Measurements from ENCODE around the gene OR1F1. TPM values are rescaled to one million over a fixed set of nuclear protein-coding genes. Genes with fewer than 3 reads are reported as not detected.

OR1F1 gene
- total RNA-seq, 1 donor from 2014 or later: 0.32 TPM

- no peaks in the 10 kb centered on the region for H3K79me2 ChIP-seq (ENCODE audit: insufficient read depth, low read length)
- no peaks in the 10 kb centered on the region for H4K20me1 ChIP-seq (ENCODE audit: insufficient read depth, low read length)
- H3K27me3 ChIP-seq (ENCODE audit: insufficient read depth, low read length): no peaks in the 10 kb centered on the region
- no peak overlapping the region for H3K4me2 ChIP-seq (ENCODE audit: low read length)
- H3K4me3 ChIP-seq (ENCODE audit: insufficient read depth, low read depth, low read length): no peak overlapping the region
- FAIRE-seq (no peak), DNase-seq (ENCODE audit: low read depth) (no peak)
- no peaks in the 10 kb centered on the region for H3K9me3 ChIP-seq (ENCODE audit: insufficient read depth, low read depth, low read length)
- H3K4me1 Mint-ChIP-seq (ENCODE audit: low read depth, unreplicated experiment): no peaks in the 10 kb centered on the region
- no peak overlapping the region for H3K9ac ChIP-seq (ENCODE audit: low read length)
- no peak overlapping the region for H3K4me3 Mint-ChIP-seq (ENCODE audit: unreplicated experiment)
- no peak overlapping the region for H3K27ac ChIP-seq (ENCODE audit: low read depth, low read length)
- H3K36me3 ChIP-seq (ENCODE audit: insufficient read depth, low read length): no peaks in the 10 kb centered on the region
- H3K4me1 ChIP-seq (ENCODE audit: insufficient read depth, low read length): peaks cover 2% of the 10 kb centered on the region
- H2AFZ ChIP-seq (ENCODE audit: low read depth, low read length): no peak overlapping the region
- H3K27me3 Mint-ChIP-seq (ENCODE audit: low read depth, unreplicated experiment): peaks cover 22% of the 10 kb centered on the region
- H3K36me3 Mint-ChIP-seq (ENCODE audit: low read depth, unreplicated experiment): no peaks in the 10 kb centered on the region
- no peak overlapping the region for H3K27ac Mint-ChIP-seq (ENCODE audit: unreplicated experiment)
- TF ChIP-seq CTCF (IDR thresholded peaks at IDR 0.05; ENCODE audit: insufficient read depth, low read depth, low read length) (no peak), EZH2 (IDR thresholded peaks at IDR 0.05; ENCODE audit: insufficient read depth, low read length) (no peak)
- H3K9me3 Mint-ChIP-seq (ENCODE audit: unreplicated experiment): peaks cover 7% of the 10 kb centered on the region
These were observed 66.3 kb downstream of the OR1F1 start for GRCh38 chr16:3254309-3254708.

Other genes with a start within 250 kb of the OR1F1 start
- 7.5 and 8.0 TPM in 2 replicates for gene KREMEN2, start 223.9 kb upstream of the OR1F1 start, total RNA-seq
- 4.8 and 5.4 TPM in 2 replicates for gene PAQR4, start 218.9 kb upstream of the OR1F1 start, total RNA-seq
- gene PKMYT1, start 207.8 kb upstream of the OR1F1 start, total RNA-seq: 3.9 TPM in 2 replicates
- gene CLDN9, start 175.3 kb upstream of the OR1F1 start, total RNA-seq: 0.14 and 0.48 TPM in 2 replicates
- gene CLDN6, start 170.0 kb upstream of the OR1F1 start, total RNA-seq: 449 and 584 TPM in 2 replicates
- gene TNFRSF12A, start 167.8 kb upstream of the OR1F1 start, total RNA-seq: 262 and 275 TPM in 2 replicates
- 47.0 and 71.6 TPM in 2 replicates for gene HCFC1R1, start 164.3 kb upstream of the OR1F1 start, total RNA-seq
- 17.4 and 22.3 TPM in 2 replicates for gene THOC6, start 164.2 kb upstream of the OR1F1 start, total RNA-seq
- 0.16 TPM in 1 of 2 replicates, not detected in the other for gene BICDL2, start 151.3 kb upstream of the OR1F1 start, total RNA-seq
- gene MMP25, start 141.6 kb upstream of the OR1F1 start, total RNA-seq: 0.89 and 1.3 TPM in 2 replicates
- 27.8 and 43.8 TPM in 2 replicates for gene IL32, start 122.6 kb upstream of the OR1F1 start, total RNA-seq
- gene ZSCAN10, start 88.9 kb upstream of the OR1F1 start, total RNA-seq: 0.22 and 0.25 TPM in 2 replicates
- 13.2 and 15.4 TPM in 2 replicates for gene ZNF205, start 75.6 kb upstream of the OR1F1 start, total RNA-seq
- 11.3 and 12.0 TPM in 2 replicates for gene ZNF213, start 53.2 kb upstream of the OR1F1 start, total RNA-seq
- 8.6 and 9.2 TPM in 2 replicates for gene ZNF200, start 47.0 kb downstream of the OR1F1 start, total RNA-seq
- not detected in 2 replicates for gene MEFV, start 68.4 kb downstream of the OR1F1 start, total RNA-seq
- 31.4 and 34.7 TPM in 2 replicates for gene ZNF263, start 95.3 kb downstream of the OR1F1 start, total RNA-seq
- 4.4 and 4.5 TPM in 2 replicates for gene TIGD7, start 117.2 kb downstream of the OR1F1 start, total RNA-seq
- gene ZNF75A, start 117.3 kb downstream of the OR1F1 start, total RNA-seq: 26.9 and 30.5 TPM in 2 replicates
- not detected in 2 replicates for gene OR2C1, start 167.7 kb downstream of the OR1F1 start, total RNA-seq
- gene ZSCAN32, start 212.8 kb downstream of the OR1F1 start, total RNA-seq: 17.3 and 20.7 TPM in 2 replicates
- 8.2 and 9.7 TPM in 2 replicates for gene ZNF174, start 213.0 kb downstream of the OR1F1 start, total RNA-seq

All from astrocyte (in vitro differentiated cells and primary cell).